ENCODE measurements around the gene EPHB4.

DNA sequence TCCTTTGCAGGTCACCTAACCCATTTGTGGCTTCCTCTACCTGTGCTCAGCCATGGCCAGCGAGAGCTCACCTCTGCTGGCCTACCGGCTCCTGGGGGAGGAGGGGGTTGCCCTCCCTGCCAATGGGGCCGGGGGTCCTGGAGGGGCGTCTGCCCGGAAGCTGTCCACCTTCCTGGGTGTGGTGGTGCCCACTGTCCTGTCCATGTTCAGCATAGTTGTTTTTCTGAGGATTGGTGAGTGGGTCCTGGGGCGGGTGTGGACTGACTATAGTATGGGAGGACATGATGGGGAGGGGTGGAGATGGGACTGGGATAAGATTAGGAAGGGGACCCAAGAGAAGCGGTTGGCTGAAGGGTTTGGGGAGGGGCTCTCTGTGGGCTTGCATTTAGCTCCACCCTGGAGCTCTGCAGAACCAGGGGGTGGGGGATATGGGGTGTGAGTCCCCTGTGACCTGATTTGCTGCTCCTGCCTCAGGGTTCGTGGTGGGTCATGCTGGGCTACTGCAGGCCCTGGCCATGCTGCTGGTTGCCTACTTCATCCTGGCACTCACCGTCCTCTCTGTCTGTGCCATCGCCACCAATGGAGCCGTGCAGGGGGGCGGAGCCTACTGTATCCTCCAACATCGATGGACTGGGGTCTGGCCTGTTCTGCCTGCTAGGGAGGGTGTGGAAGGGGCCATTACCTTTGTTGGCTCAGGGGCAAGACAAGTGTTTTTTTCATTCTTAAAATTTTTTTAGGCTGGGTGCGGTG lies 27.0 kb upstream of the EPHB4 start:
- TF ChIP-seq, protein P1, sequence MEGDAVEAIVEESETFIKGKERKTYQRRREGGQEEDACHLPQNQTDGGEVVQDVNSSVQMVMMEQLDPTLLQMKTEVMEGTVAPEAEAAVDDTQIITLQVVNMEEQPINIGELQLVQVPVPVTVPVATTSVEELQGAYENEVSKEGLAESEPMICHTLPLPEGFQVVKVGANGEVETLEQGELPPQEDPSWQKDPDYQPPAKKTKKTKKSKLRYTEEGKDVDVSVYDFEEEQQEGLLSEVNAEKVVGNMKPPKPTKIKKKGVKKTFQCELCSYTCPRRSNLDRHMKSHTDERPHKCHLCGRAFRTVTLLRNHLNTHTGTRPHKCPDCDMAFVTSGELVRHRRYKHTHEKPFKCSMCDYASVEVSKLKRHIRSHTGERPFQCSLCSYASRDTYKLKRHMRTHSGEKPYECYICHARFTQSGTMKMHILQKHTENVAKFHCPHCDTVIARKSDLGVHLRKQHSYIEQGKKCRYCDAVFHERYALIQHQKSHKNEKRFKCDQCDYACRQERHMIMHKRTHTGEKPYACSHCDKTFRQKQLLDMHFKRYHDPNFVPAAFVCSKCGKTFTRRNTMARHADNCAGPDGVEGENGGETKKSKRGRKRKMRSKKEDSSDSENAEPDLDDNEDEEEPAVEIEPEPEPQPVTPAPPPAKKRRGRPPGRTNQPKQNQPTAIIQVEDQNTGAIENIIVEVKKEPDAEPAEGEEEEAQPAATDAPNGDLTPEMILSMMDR (IDR thresholded peaks at IDR 0.05), result no peak
- no peak for TF ChIP-seq POLR2A (IDR thresholded peaks at IDR 0.05)
